ENCODE measurements around the gene CRBN.
A peak's percentile ranks its signal among the peaks of the same experiment; 100 is the strongest.

Gene CRBN

GRCh38 chr3:3179407-3180094, at the start of gene CRBN:
Gene CRBN, minus strand, starts transcription at chr3:3179691. Its CDS starts 4 bp downstream, at chr3:3179687.
- Histone ChIP-seq H3K9me2 (replicated peaks; ENCODE audit: insufficient read depth, low read length) (no peaks in the 10 kb centered on the region), H3K4me1 (ENCODE audit: low read length) (peaks cover 18% of the 10 kb centered on the region), H3K79me2 (ENCODE audit: low read length) (peaks cover 44% of the 10 kb centered on the region), H3K27ac (ENCODE audit: low read length) (peak within 1 kb of the TSS; percentile 41; the same call in 1 of the 2 replicates), H3K9me3 (replicated peaks; ENCODE audit: insufficient read depth, low read length) (no peaks in the 10 kb centered on the region), H3K4me3 (ENCODE audit: low read length) (peak within 1 kb of the TSS; percentile 94), H3K9ac (ENCODE audit: low read length) (peak within 1 kb of the TSS; percentile 79), H4K20me1 (ENCODE audit: insufficient read depth, low read length) (no peaks in the 10 kb centered on the region), H2AFZ (ENCODE audit: low read length) (peak within 1 kb of the TSS; percentile 80), H3K4me2 (ENCODE audit: low read depth, low read length) (peak within 1 kb of the TSS; percentile 94), H3F3A (ENCODE audit: insufficient read depth, low read length) (peaks cover 8% of the 10 kb centered on the region; the same call in 1 of the 2 replicates), H3K36me3 (replicated peaks; ENCODE audit: insufficient read depth, low read length) (no peaks in the 10 kb centered on the region), H3K27me3 (replicated peaks; ENCODE audit: insufficient read depth, low read length) (no peaks in the 10 kb centered on the region)
- TF ChIP-seq CTCF (IDR thresholded peaks at IDR 0.05; ENCODE audit: low read length) (peak; percentile 97), EZH2phosphoT487 (IDR thresholded peaks at IDR 0.05; ENCODE audit: low read length) (no peak)
- peak; percentile 90 for DNase-seq

GRCh38 chr3:3227640-3228039, 48.1 kb upstream of the CRBN start:
- Histone ChIP-seq H3K79me2 (ENCODE audit: low read length) (no peaks in the 10 kb centered on the region), H3K9me3 (replicated peaks; ENCODE audit: insufficient read depth, low read length) (no peaks in the 10 kb centered on the region), H3K9ac (ENCODE audit: low read length) (no peak overlapping the region), H3K4me2 (ENCODE audit: low read depth, low read length) (no peak overlapping the region), H3K9me2 (replicated peaks; ENCODE audit: insufficient read depth, low read length) (no peaks in the 10 kb centered on the region), H3K27ac (ENCODE audit: low read length) (no peak overlapping the region), H3K36me3 (replicated peaks; ENCODE audit: insufficient read depth, low read length) (no peaks in the 10 kb centered on the region), H3K27me3 (replicated peaks; ENCODE audit: insufficient read depth, low read length) (no peaks in the 10 kb centered on the region), H2AFZ (ENCODE audit: low read length) (no peak overlapping the region), H3K4me1 (ENCODE audit: low read length) (no peaks in the 10 kb centered on the region), H4K20me1 (ENCODE audit: insufficient read depth, low read length) (no peaks in the 10 kb centered on the region), H3K4me3 (ENCODE audit: low read length) (no peak overlapping the region), H3F3A (ENCODE audit: insufficient read depth, low read length) (no peaks in the 10 kb centered on the region)
- no peak for DNase-seq
- TF ChIP-seq CTCF (IDR thresholded peaks at IDR 0.05; ENCODE audit: low read length) (no peak), EZH2 (optimal IDR thresholded peaks at IDR 0.05; ENCODE audit: low read depth, low read length) (no peak), EZH2phosphoT487 (IDR thresholded peaks at IDR 0.05; ENCODE audit: low read length) (no peak)

- peaks cover 10% of the 10 kb centered on the region for H3K4me1 ChIP-seq (ENCODE audit: low read length)
Observed at GRCh38 chr3:3221528-3221927, 42.0 kb upstream of the CRBN start.

More at GRCh38 chr3:3221528-3221927, 42.0 kb upstream of the CRBN start:
- Histone ChIP-seq H3K36me3 (replicated peaks; ENCODE audit: insufficient read depth, low read length) (no peaks in the 10 kb centered on the region), H3K4me3 (ENCODE audit: low read length) (no peak overlapping the region), H3K9me2 (replicated peaks; ENCODE audit: insufficient read depth, low read length) (no peaks in the 10 kb centered on the region), H3K79me2 (ENCODE audit: low read length) (no peaks in the 10 kb centered on the region), H3K27me3 (replicated peaks; ENCODE audit: insufficient read depth, low read length) (no peaks in the 10 kb centered on the region), H2AFZ (ENCODE audit: low read length) (no peak overlapping the region), H3K9ac (ENCODE audit: low read length) (no peak overlapping the region), H3F3A (ENCODE audit: insufficient read depth, low read length) (no peaks in the 10 kb centered on the region), H3K27ac (ENCODE audit: low read length) (no peak overlapping the region), H4K20me1 (ENCODE audit: insufficient read depth, low read length) (no peaks in the 10 kb centered on the region), H3K9me3 (replicated peaks; ENCODE audit: insufficient read depth, low read length) (no peaks in the 10 kb centered on the region), H3K4me2 (ENCODE audit: low read depth, low read length) (no peak overlapping the region)
- no peak for DNase-seq
- TF ChIP-seq EZH2phosphoT487 (IDR thresholded peaks at IDR 0.05; ENCODE audit: low read length) (no peak), EZH2 (optimal IDR thresholded peaks at IDR 0.05; ENCODE audit: low read depth, low read length) (no peak), CTCF (IDR thresholded peaks at IDR 0.05; ENCODE audit: low read length) (no peak)

All from MM.1S (cell line).